HG03135 (cell line): Measurements from ENCODE around the gene PIN4.
A peak's percentile ranks its signal among the peaks of the same experiment; 100 is the strongest.
"Not testable (repeated sequence)": the region's sequence is repeated elsewhere in the genome, so short reads cannot be mapped to it uniquely, and the experiment has no call there.

Experiments
- ATAC-seq: cut with Tn5 transposase; IDR thresholded peaks from one replicate; pipeline ENCODE4 v1.9.1; 2021; ENCODE audit warnings: mild to moderate bottlenecking, moderate library complexity; ENCODE audit not compliant: unreplicated experiment

PIN4 gene

DNA sequence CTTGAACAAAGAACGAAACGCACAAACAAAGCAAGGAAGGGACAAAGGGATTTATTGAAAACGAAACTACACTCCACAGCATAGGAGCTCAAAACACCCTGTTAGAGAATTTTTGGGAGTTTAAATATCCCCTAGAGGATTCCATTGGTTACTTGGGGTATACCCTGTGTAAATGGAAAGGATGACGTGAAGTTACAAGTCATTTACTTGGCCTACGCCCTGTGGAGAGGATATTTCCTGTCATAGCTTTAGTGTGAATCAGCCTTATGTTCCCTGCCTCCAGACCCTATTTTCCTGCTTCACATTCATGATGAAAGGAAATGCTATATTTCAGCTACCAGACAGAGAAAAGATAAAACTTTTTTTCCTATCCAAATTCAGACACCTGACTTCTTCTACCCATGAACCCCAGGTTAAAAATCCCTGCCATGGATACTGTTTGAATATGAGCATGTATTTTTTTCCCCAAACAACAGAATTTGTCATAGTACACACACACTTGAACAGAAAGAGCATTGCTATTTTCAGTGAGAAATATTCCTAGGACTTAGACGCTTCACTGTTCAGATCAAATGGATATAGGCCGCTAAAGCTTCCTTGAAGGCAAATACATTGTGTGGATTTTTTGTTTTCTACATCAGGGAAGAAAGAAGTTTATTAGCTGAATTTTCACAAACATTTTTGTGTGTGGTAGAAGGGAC is 20.4 kb downstream of the PIN4 start:
- ATAC-seq: no peak

DNA sequence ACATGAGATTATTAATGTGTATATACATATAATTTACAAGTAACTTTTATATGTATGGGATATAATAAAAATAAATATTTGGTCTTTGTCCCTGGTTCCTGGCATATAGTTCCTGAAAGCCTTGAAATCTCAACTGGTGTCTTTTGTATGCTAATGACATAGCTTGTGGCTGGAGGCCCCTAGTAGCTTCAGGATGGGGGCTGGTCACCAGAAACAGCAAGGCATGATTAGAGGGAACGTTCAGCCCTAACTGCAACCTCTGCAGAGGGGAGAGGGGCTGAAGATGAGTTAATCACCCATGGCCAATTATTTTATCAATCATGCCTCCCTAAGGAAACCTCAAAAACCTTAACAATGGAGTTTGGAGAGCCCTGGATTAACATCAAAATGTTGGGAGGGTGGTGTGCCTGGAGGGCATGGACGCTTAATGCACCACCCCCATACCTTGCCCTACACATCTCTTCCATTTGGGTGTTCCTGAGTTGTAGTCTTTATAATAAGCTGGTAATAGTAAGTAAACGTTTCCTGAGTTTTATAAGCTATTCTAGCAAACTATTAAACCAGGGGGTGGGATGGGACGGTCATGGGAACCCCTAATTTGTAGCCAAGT is 21.3 kb downstream of the PIN4 start:
- no peak for ATAC-seq

DNA sequence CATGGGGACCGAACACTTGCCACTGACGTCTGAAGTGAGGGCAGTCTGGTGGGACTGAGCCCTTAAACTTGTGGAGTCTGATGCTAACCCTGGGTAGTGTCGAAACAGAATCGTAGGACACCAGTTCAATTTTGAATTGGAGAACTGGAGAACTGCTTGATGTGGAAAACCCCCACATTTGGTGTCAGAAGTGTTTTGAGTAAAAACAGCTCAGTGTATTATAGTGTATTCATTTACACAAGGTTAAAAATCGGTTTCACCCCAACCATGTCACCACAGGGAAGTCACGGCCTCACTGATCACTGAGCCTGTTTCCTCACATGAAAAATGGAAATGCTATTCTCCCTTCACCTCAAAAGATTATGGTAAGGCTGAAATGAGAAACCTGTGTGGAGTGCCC is 21.9 kb downstream of the PIN4 start:
- no peak for ATAC-seq

DNA sequence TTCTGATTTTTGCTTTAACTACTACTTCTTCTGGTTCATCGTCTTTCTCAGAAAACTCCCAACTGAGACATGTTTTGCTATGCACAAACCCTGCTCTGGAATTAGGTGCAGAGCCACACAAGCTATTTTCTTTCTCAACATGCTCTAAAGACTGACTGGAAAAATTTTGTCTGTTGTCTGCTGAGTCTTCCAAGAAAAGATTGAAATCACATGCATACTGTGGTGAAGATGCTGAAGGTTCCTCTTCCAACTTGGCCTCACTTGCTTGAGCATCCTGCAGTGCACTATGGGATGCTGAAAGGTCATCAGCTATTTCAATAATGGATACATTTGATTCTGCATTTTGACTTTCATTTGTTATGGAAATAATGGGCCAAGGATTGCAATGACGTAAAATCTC is 24.1 kb downstream of the PIN4 start:
- no peak for ATAC-seq

DNA sequence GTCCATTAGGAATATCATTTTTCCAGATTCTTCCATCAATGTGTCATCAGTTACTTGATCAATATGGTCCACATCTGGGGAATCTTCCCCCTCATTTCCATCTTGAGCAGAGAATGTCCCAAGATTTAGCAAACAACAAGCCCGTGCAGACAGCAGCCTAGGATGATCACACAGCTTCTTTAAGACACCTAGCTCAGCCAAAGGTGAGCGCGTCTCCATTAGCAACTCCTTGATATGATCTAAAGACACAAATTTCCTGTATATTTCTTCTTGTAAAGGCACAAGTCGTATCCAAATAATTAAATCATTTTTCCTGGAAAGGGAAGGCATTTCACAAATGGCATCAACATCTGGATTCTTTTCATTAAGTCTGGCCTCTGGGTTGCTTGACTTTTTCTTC is 25.8 kb downstream of the PIN4 start:
- no peak for ATAC-seq

DNA sequence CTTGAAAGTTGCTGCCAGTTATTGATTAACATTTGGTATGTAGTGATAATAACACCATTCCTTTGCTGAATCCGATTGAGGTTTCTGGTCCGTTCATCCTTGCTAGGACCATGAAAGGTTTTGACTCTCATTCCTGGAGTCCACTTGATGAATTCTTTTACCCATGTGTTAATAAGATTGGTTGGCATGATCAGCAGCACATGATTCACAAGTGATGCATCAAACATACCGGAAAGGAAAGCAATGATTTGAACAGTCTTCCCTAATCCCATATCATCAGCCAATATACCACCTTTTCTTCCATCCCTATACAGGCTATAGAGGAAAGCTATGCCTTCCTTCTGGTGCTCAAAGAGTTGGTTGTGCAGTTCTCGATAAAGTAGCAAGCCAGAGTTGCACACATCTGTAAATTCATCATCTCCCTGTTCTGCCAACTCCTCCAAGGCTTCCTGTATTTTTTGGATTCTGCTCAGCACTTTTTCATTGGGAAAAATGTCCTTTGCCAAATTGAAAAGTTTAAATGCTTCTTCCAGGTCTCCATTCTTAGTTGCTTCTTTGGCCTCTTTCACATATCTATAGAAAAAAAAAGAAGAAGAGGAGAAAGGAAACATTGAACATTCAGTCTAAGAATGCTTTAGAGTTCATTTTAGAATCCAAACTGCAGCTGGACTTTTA is 26.7 kb downstream of the PIN4 start:
- no peak for ATAC-seq

DNA sequence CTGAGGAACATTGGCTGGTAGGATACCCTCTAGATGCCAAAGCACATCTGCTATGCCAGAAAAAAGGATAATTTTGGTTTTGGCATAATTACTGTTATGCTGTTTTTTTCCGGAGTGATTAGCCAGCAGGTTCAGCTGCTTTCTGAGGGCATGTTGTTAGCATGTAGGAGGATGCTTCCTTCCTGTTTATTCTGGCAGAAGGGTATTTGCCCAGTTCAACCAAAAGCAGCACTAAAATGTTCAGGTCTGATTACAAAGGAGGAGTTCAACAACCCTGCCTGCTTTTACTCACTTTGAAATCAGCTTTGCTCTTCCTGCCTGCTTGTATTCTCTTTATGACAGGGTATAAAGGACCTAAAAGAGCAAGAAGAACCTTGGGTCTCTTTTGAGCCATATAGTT is 35.4 kb downstream of the PIN4 start:
- no peak for ATAC-seq

DNA sequence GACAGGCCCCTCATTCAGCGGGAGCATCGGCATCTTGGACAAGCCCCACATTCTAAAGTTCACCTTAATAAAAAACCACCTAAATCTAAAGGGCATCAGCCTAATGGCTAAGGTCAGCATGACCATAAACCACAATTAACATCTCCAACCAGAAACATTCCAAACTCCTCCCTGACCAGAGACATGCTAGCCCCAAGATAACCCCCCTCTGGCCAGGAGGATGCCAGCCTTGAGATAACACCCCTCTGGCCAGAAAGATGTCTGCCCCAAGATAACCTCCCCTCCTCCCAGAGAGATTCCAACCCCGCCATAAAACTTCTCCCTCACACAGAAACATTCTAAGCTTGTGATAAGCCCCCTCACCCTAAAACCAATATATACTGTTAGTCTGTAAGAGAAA is 38.8 kb downstream of the PIN4 start:
- ATAC-seq: not testable (repeated sequence)

DNA sequence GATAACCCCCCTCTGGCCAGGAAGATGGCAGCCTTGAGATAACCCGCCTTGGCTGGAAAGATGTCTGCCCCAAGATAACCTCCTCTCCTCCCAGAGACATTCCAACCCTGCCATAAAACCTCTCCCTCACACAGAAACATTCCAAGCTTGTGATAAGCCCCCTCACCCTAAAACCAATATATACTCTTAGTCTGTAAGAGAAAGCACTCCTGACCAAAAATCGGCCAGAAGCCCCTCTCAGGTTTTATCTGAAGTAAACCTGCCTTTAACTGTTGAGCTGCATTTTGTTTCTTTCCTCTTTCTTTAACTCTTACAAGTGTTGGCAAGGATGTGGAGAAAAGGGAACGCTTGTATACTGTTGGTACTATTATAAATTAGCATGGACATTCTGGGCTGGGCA is 48.7 kb downstream of the PIN4 start:
- no peak for ATAC-seq

DNA sequence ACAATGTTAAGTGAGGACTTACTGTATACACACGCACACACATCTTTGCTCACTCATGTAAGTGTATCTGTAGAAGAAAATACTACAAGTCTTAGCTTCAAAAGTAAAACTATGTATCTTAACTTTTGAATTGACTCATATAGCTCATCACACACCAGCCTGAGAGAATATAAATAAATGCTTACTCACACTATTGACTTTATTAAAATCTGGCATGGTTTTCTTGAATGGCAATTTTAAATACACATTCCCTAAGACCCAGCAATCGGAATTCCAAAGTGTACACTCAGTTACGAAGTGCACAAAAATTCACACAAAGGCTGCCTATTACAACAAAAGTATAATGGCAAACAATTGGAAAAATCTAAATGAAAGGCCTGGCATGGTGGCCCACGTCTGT is 55.3 kb downstream of the PIN4 start:
- no peak for ATAC-seq

DNA sequence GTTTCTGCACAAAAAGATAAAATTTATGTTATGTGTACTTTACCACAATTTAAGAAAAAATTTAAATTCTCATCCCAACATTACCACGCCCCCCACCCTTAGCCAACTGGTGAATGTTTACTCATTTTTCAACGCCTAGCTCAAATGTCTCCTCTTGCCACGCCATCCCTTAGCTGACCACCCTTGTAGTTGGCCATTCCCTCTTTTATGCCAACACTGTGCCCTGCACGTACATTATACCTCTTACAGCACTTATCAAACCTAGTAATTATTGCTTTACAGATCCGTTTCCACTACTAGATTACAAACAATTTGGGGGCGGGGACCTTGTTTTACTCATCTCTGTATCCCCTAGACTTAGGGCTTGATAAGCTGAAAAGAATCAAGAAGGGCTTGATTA is 56.6 kb downstream of the PIN4 start:
- no peak for ATAC-seq

DNA sequence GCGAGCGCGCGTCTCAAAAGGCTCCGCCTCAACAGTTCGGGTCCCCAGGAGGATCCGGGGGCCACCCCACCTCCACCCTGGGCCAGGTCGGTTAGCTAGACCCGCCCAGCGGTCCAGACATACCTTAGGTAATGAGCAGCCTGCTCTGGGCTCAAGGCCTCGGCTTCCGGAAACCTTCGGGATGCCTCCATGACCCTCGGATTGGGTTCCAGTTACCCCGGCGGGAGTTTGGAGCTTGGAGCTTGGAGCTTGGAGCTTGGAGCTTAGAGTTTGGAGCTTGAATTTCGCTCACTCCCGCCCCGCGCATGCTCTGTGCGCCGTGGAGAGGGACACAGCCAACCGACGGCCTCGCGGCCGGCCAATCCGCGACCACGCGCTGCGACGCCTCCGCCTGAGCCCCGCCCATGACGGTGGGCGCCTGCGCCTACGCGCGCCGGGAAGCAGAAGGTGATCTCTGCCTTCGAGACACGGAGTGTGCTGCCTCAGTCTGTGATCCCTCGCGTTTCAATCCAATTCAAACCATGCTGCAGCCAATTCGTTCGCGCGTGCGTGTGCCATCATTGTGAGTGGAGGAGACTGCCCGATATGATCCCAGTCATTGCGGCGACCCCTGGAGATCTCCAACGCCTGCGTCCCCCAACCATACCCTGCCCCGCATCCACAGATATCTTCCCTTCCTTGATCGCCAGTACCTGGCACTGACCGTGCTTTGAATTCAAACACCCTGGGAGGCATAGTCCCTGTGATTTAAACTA is 57.3 kb downstream of the PIN4 start, which contains the start of gene ERCC6L:
Gene ERCC6L (minus strand): TSS at position 307 of the 755 bp plus-strand sequence. CDS start 116 bp downstream, at position 191.
- peak; percentile 96 for ATAC-seq

DNA sequence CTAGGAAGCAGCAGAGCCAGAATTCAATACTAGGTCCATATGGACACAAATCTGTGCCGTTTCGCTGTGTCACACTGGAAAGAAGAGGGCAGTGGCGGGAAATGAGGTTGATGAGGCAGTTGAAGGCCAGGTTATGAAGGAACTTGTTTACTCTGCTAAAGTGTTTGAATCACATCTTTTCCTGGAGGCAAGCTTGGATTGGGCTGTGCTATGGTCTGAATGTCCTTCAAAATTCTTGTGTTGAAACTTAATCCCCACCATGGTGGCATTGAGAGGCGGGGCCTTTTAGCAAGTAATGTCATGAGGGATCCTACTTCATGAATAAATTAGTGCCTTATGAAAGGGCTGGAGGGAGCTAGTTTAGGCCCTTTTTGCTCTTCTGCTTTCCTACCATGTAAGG is 59.4 kb downstream of the PIN4 start:
- no peak for ATAC-seq

DNA sequence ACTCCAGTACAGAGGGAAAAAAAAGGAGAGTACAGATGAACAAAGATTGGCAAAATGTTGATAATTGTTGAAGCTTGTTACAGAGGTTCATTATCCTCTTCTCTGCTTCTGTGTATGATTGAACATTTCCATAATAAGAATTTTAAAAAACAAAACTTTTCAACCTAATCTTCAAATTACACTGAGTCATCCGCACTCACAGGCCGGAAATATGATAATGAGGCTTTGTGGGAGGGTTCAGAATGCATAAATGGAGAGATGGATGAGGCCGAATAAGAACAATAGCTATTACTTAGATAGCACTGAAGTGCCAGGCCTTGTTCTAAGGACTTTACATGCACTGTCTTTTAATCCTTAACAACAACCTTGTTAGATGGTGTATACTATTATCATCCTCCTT is 61.9 kb downstream of the PIN4 start:
- no peak for ATAC-seq

DNA sequence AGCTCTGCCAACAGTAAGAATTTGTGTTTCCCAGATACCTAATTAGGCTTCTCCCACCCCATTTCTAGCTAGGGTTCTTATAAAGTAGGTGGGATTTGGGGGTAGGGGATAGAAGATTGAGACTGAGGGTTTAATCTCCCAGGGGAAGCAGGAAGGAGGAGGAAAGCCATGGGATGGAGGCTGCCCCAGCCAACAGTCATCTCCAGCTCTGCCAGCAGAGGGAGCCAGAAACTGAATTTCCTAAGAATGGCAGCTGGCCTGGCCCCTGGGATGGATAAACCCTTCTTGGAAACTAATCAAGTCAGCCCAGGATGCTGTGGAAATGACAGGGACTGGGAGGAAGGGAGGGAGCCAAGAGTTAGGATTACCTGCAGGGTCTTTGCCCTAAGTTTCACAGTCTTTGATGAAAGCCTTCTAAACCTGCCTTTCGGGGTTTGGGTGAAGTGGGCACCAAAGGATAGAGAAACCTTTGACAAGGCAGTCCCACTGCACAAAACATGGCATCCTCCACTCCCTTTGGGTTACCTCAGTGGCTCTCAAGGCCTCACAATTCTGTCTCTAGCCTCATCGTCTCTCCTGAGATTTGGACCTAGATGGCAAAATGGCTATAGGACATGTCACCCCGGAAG is 64.0 kb downstream of the PIN4 start:
- ATAC-seq: no peak

DNA sequence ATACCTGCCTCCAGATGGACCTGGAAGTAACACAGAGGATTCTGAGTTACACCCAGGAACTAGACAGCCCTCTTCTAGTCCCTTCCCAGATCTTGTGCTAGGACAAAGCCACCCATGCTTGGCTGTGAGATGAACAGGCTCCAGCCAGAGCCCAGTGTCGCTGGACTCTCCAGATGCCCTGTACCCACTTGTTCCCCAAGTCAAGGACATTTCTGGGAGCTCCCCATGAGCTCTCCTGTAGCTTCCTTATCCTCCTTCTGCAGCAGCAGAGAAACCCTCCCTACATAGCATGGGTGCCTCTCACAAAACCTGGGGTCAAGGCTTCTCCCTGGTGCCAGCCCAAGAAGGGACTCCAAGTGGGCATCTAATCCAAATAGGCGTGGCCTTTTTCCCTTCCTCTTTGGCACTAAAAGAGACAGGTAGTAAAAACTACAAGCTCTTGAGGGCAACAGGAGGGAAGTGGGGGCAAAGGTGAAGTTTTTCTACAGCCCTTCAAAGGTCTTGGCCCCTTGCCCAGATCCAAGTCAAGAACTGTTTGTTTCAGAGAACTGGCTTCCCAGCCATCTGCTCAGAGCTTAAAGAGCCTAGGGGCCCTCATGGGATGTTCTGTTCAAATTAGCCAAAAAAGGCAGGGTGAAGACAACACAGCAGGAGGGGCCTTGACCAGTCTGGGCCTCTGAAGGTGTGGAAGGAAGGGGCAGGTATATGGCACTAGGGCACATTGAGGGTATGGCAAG is 65.8 kb downstream of the PIN4 start:
- no peak for ATAC-seq
